Natural killer cell (primary cell): ENCODE data around the gene NAT10. TPM values are rescaled to one million over a fixed set of nuclear protein-coding genes. Genes with fewer than 3 reads are reported as not detected.

Source experiments
- ATAC-seq, 3 donors: fragments of 150-1000 bp in 2 of 3; fragments of 200-7000 bp in 1 of 3; cut with Tn5 transposase; 1 replicate in 1 of 3; 2 replicates in 2 of 3; pipeline ENCODE4 v1.10.0; 2021; ENCODE audit warnings: mild to moderate bottlenecking in 2 of 3, moderate library complexity in 2 of 3
- DNase-seq, 2 donors: peaks; one replicate each; pipeline versions ENCODE4 v3.0.0 to v3.0.0-alpha.2; 2013 to 2021; ENCODE audit warnings: mixed read lengths in 1 of 2
- H3K27ac ChIP-seq: one replicate; pipeline ENCODE4 v1.5.1; 2013; ENCODE audit warnings: mild to moderate bottlenecking, low read length
- H3K27me3 ChIP-seq: one replicate; pipeline ENCODE4 v1.6.1; 2013; ENCODE audit warnings: low read length; ENCODE audit not compliant: control insufficient read depth, insufficient read depth
- H3K36me3 ChIP-seq: one replicate; pipeline ENCODE4 v1.6.1; 2013; ENCODE audit warnings: low read length; ENCODE audit not compliant: control insufficient read depth, insufficient read depth
- H3K4me1 ChIP-seq: one replicate; pipeline ENCODE4 v1.6.1; 2013; ENCODE audit warnings: low read length; ENCODE audit not compliant: control insufficient read depth, insufficient read depth
- H3K4me3 ChIP-seq: one replicate; pipeline ENCODE4 v1.5.1; 2013; ENCODE audit warnings: low read length
- H3K9me3 ChIP-seq: one replicate; pipeline ENCODE4 v1.6.1; 2013; ENCODE audit warnings: low read length; ENCODE audit not compliant: control insufficient read depth, insufficient read depth
- H3K27ac Mint-ChIP-seq, 2 donors: one replicate each; pipeline ENCODE4 v1.8.0; 2022; ENCODE audit warnings: mild to moderate bottlenecking in 2 of 2, mixed read lengths in 2 of 2, moderate library complexity in 1 of 2
- H3K27me3 Mint-ChIP-seq, 2 donors: one replicate each; pipeline ENCODE4 v1.8.0; 2022; ENCODE audit warnings: low read depth in 2 of 2, mixed read lengths in 2 of 2
- H3K36me3 Mint-ChIP-seq: one replicate; pipeline ENCODE4 v1.8.0; 2022; ENCODE audit warnings: mixed read lengths
- H3K4me1 Mint-ChIP-seq, 2 donors: one replicate each; pipeline ENCODE4 v1.8.0; 2022; ENCODE audit warnings: mixed read lengths in 2 of 2
- H3K4me3 Mint-ChIP-seq: one replicate; pipeline ENCODE4 v1.8.0; 2022; ENCODE audit warnings: mild to moderate bottlenecking, moderate library complexity, mixed read lengths
- H3K9me3 Mint-ChIP-seq, 2 donors: one replicate each; pipeline ENCODE4 v1.8.0; 2022; ENCODE audit warnings: mixed read lengths in 2 of 2
- WGBS: methylation state at CpG from one replicate; pipeline ENCODE4 v1.1.7; 2013; ENCODE audit warnings: missing lambda C conversion rate; ENCODE audit not compliant: insufficient coverage; 5-methylcytosine and 5-hydroxymethylcytosine counted together
- intact Hi-C: fragments of 100-400 bp; cut with micrococcal nuclease; formaldehyde crosslinking; loops from one replicate; pipeline ENCODE4 v1.14.2; 2022
- total RNA-seq, 4 donors: library from RNA; stranded (reverse); fragments of 120-200 nt in 1 of 4; gene quantifications; one replicate each; pipeline versions ENCODE4 v1.2.3 to v1.2.4, GENCODE V29; 2013 to 2022
- TF ChIP-seq, protein P1 (sequence below): fragments of 200-600 bp; IDR thresholded peaks from one replicate; pipeline ENCODE4 v1.8.0; 2022; ENCODE audit warnings: antibody characterized with exemption

Gene NAT10
- total RNA-seq, 3 donors from 2014 or later (not counting 1 experiment from before 2014, with no cell fraction given): 40.3 to 53.6 (median 42.8) TPM

GRCh38 chr11:34165121-34165520, 59.7 kb downstream of the NAT10 start:
- intact Hi-C loops: no loop called here
- Histone ChIP-seq H3K27ac (no peak overlapping the region), H3K4me3 (no peak overlapping the region), H3K9me3 (no peaks in the 10 kb centered on the region), H3K27me3 (no peaks in the 10 kb centered on the region), H3K36me3 (no peaks in the 10 kb centered on the region), H3K4me1 (peaks cover 4% of the 10 kb centered on the region)
- DNase-seq (no peak), ATAC-seq (no peak)
- TF ChIP-seq, protein P1, sequence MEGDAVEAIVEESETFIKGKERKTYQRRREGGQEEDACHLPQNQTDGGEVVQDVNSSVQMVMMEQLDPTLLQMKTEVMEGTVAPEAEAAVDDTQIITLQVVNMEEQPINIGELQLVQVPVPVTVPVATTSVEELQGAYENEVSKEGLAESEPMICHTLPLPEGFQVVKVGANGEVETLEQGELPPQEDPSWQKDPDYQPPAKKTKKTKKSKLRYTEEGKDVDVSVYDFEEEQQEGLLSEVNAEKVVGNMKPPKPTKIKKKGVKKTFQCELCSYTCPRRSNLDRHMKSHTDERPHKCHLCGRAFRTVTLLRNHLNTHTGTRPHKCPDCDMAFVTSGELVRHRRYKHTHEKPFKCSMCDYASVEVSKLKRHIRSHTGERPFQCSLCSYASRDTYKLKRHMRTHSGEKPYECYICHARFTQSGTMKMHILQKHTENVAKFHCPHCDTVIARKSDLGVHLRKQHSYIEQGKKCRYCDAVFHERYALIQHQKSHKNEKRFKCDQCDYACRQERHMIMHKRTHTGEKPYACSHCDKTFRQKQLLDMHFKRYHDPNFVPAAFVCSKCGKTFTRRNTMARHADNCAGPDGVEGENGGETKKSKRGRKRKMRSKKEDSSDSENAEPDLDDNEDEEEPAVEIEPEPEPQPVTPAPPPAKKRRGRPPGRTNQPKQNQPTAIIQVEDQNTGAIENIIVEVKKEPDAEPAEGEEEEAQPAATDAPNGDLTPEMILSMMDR: no peak
- 92% methylated on average over 13 of the region's 13 CpGs for WGBS
- Mint-ChIP-seq H3K27me3 (peaks cover 0 to 3% of the 10 kb centered on the region in 2 donors), H3K9me3 (no peaks in the 10 kb centered on the region), H3K36me3 (no peaks in the 10 kb centered on the region), H3K4me3 (no peak overlapping the region), H3K27ac (no peak overlapping the region), H3K4me1 (peaks cover 0 to 4% of the 10 kb centered on the region in 2 donors)

DNA sequence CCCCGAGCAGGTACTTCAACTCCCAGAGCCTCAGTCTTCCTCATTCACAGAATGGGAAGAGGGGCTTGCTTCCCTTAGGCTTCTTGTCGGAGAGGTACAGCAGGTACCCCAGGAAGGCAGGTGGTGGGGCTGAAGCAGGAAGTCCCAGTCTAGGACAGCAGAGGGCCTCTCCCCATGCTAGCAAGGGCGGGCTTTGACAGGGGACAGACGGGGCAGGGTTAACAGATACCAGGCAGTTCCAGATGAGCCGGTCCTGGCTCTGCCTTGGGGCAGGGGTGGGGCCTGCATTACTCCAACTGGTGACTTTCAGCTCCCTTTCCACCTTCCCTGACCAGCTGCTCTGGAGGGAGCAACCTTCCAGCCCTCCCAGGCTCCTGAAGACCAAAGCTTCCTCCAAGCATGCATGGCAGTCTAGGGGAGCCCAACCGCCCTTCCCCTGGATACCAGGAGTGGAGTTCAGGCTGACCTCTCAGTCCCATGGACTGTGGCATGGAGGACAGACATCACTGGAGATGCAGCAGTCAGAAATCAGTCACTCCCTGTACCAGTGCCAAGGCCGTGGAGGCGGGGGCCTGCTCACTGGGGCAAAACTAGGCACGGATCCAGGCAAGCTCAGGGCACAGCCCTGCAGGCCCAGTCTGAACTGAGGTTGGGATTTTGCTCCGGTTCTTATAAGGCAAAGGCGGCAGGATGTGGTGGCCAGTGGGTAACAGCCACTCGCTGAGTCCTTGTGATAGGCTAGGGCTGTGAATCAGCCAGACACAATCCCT, 60.5 kb downstream of the NAT10 start:
- H3K4me1 ChIP-seq: peaks cover 4% of the 10 kb centered on the region
- ATAC-seq: no peak
- Mint-ChIP-seq H3K4me1 (peaks cover 0 to 4% of the 10 kb centered on the region in 2 donors), H3K27ac (no peak overlapping the region), H3K4me3 (no peak overlapping the region), H3K36me3 (no peaks in the 10 kb centered on the region), H3K27me3 (peaks cover 0 to 3% of the 10 kb centered on the region in 2 donors), H3K9me3 (no peaks in the 10 kb centered on the region)
- TF ChIP-seq, protein P1: no peak
- intact Hi-C loops: no loop called here
- no peaks in the 10 kb centered on the region for H3K36me3 ChIP-seq
- whole genome bisulfite sequencing: 83% methylated on average over 12 of the region's 12 CpGs
- no peak for DNase-seq
- no peak overlapping the region for H3K27ac ChIP-seq
- H3K27me3 ChIP-seq: no peaks in the 10 kb centered on the region
- H3K9me3 ChIP-seq: no peaks in the 10 kb centered on the region
- H3K4me3 ChIP-seq: no peak overlapping the region

GRCh38 chr11:34166806-34167740, 61.6 kb downstream of the NAT10 start:
- TF ChIP-seq, protein P1: no peak
- DNase-seq (no peak), ATAC-seq (no peak)
- H3K27ac ChIP-seq: no peak overlapping the region
- no peaks in the 10 kb centered on the region for H3K27me3 ChIP-seq
- no peaks in the 10 kb centered on the region for H3K36me3 Mint-ChIP-seq
- whole genome bisulfite sequencing: 94% methylated on average over 16 of the region's 16 CpGs
- H3K4me3 Mint-ChIP-seq: no peak overlapping the region
- no peaks in the 10 kb centered on the region for H3K36me3 ChIP-seq
- H3K4me1 ChIP-seq: peaks cover under 1% of the 10 kb centered on the region
- H3K4me1 Mint-ChIP-seq: peaks cover 0 to 4% of the 10 kb centered on the region in 2 donors
- H3K9me3 ChIP-seq: no peaks in the 10 kb centered on the region
- no peak overlapping the region for H3K4me3 ChIP-seq
- H3K27ac Mint-ChIP-seq: no peak overlapping the region
- H3K27me3 Mint-ChIP-seq: peaks cover 0 to 3% of the 10 kb centered on the region in 2 donors
- intact Hi-C loops: no loop called here
- H3K9me3 Mint-ChIP-seq: no peaks in the 10 kb centered on the region
